SHP77 treated with DMSO at 0.1 percent for 48 hours (cell line): Measurements from ENCODE around the gene ITPR3.

Experiments used
- DNase-seq: peaks from one replicate; lab custom pipeline; 2025; lab: John Stamatoyannopoulos, UW

Gene ITPR3

GRCh38 chr6:33670086-33670660, 49.1 kb downstream of the ITPR3 start:
- DNase-seq = no peak

GRCh38 chr6:33670971-33671743, 50.0 kb downstream of the ITPR3 start:
- no peak for DNase-seq

- no peak for DNase-seq
Observed at GRCh38 chr6:33671744-33672072, 50.6 kb downstream of the ITPR3 start.

GRCh38 chr6:33672808-33673207, 51.7 kb downstream of the ITPR3 start:
- DNase-seq = no peak

GRCh38 chr6:33673851-33674250, 52.7 kb downstream of the ITPR3 start:
- no peak for DNase-seq

GRCh38 chr6:33675968-33676367, 54.8 kb downstream of the ITPR3 start:
- DNase-seq = no peak

GRCh38 chr6:33676416-33677142, 55.5 kb downstream of the ITPR3 start:
- DNase-seq = no peak

GRCh38 chr6:33677143-33677660, 56.1 kb downstream of the ITPR3 start:
- no peak for DNase-seq

GRCh38 chr6:33677689-33678088, 56.6 kb downstream of the ITPR3 start:
- DNase-seq = no peak

GRCh38 chr6:33678233-33678931, 57.3 kb downstream of the ITPR3 start:
- DNase-seq = no peak

- DNase-seq = no peak
Observed at GRCh38 chr6:33678932-33679490, 57.9 kb downstream of the ITPR3 start.

GRCh38 chr6:33679761-33680160, 58.6 kb downstream of the ITPR3 start:
- no peak for DNase-seq

GRCh38 chr6:33682341-33682740, 61.2 kb downstream of the ITPR3 start:
- DNase-seq = no peak

- DNase-seq = no peak
Observed at GRCh38 chr6:33683051-33683571, 62.0 kb downstream of the ITPR3 start.

- DNase-seq = no peak
Observed at GRCh38 chr6:33683576-33684427, 62.7 kb downstream of the ITPR3 start.

GRCh38 chr6:33684428-33684896, 63.3 kb downstream of the ITPR3 start:
- DNase-seq = no peak

- no peak for DNase-seq
Observed at GRCh38 chr6:33684983-33685382, 63.9 kb downstream of the ITPR3 start.

- DNase-seq = no peak
Observed at GRCh38 chr6:33685411-33686224, 64.5 kb downstream of the ITPR3 start.

GRCh38 chr6:33686225-33686924, 65.3 kb downstream of the ITPR3 start:
- no peak for DNase-seq
